ENCODE measurements around the gene PEMT.

The PEMT gene

GRCh38 chr17:17569691-17570090 is 21.8 kb downstream of the PEMT start:
- no peak for DNase-seq

- peak; percentile 76 for DNase-seq
These were observed 22.7 kb downstream of the PEMT start for GRCh38 chr17:17568772-17569195.

- no peak for DNase-seq
These were observed 23.9 kb downstream of the PEMT start for GRCh38 chr17:17567631-17568030.

GRCh38 chr17:17566896-17567513 is 24.5 kb downstream of the PEMT start:
- DNase-seq = no peak

- DNase-seq = no peak
These were observed 25.8 kb downstream of the PEMT start for GRCh38 chr17:17565471-17566339.

GRCh38 chr17:17564896-17565295 is 26.6 kb downstream of the PEMT start:
- no peak for DNase-seq

GRCh38 chr17:17564323-17564722 is 27.2 kb downstream of the PEMT start:
- no peak for DNase-seq

GRCh38 chr17:17563530-17563929 is 28.0 kb downstream of the PEMT start:
- DNase-seq = no peak

GRCh38 chr17:17562146-17562511 is 29.4 kb downstream of the PEMT start:
- no peak for DNase-seq

GRCh38 chr17:17561408-17562145 is 29.9 kb downstream of the PEMT start:
- DNase-seq = no peak

- DNase-seq = no peak
These were observed 30.5 kb downstream of the PEMT start for GRCh38 chr17:17560975-17561374.

- no peak for DNase-seq
These were observed 31.3 kb downstream of the PEMT start for GRCh38 chr17:17560167-17560566.

GRCh38 chr17:17559164-17559563 is 32.3 kb downstream of the PEMT start:
- no peak for DNase-seq

GRCh38 chr17:17558431-17558830 is 33.1 kb downstream of the PEMT start:
- DNase-seq = no peak

- no peak for DNase-seq
These were observed 33.7 kb downstream of the PEMT start for GRCh38 chr17:17557796-17558195.

GRCh38 chr17:17556671-17557070 is 34.8 kb downstream of the PEMT start:
- DNase-seq = no peak

GRCh38 chr17:17555906-17556305 is 35.6 kb downstream of the PEMT start:
- no peak for DNase-seq

GRCh38 chr17:17555151-17555550 is 36.4 kb downstream of the PEMT start:
- no peak for DNase-seq

GRCh38 chr17:17554266-17554665 is 37.2 kb downstream of the PEMT start:
- no peak for DNase-seq

GRCh38 chr17:17553217-17554195 is 38.0 kb downstream of the PEMT start:
- DNase-seq = no peak

GRCh38 chr17:17552351-17553216 is 38.9 kb downstream of the PEMT start:
- DNase-seq = no peak

- DNase-seq = no peak
These were observed 40.1 kb downstream of the PEMT start for GRCh38 chr17:17551361-17551760.
